GM08714 (cell line): Measurements from ENCODE around the gene COPS9.

ENCODE experiments used
- H3K4me3 ChIP-seq: fragments of 200-500 bp; sonication (Bioruptor generic); 2 replicates; pipeline ENCODE4 v1.5.1; 2014; ENCODE audit warnings: mild to moderate bottlenecking, low read length, inconsistent platforms
- ZNF274 ChIP-seq: IDR thresholded peaks from 2 replicates; pipeline ENCODE4 v1.6.1; 2012; ENCODE audit warnings: mild to moderate bottlenecking, low read depth, low read length

COPS9 gene

GRCh38 chr2:240160291-240161086 lies 24.4 kb upstream of the COPS9 start:
- no peak for TF ChIP-seq ZNF274
- no peak overlapping the region for H3K4me3 ChIP-seq

- H3K4me3 ChIP-seq = no peak overlapping the region
- TF ChIP-seq ZNF274 = no peak
Observed at GRCh38 chr2:240159251-240159839, 23.2 kb upstream of the COPS9 start.

- no peak for TF ChIP-seq ZNF274
- H3K4me3 ChIP-seq = no peak overlapping the region
Observed at GRCh38 chr2:240157147-240157470, 21.0 kb upstream of the COPS9 start.

GRCh38 chr2:240156435-240157146 lies 20.5 kb upstream of the COPS9 start:
- H3K4me3 ChIP-seq = no peak overlapping the region
- TF ChIP-seq ZNF274 = no peak

- no peak overlapping the region for H3K4me3 ChIP-seq
- TF ChIP-seq ZNF274 = no peak
Observed at GRCh38 chr2:240155745-240156390, 19.8 kb upstream of the COPS9 start.

GRCh38 chr2:240155048-240155744 lies 19.1 kb upstream of the COPS9 start:
- no peak for TF ChIP-seq ZNF274
- no peak overlapping the region for H3K4me3 ChIP-seq

- TF ChIP-seq ZNF274 = no peak
- no peak overlapping the region for H3K4me3 ChIP-seq
Observed at GRCh38 chr2:240154606-240155005, 18.5 kb upstream of the COPS9 start.

- H3K4me3 ChIP-seq = no peak overlapping the region
Observed at GRCh38 chr2:240153418-240153817, 17.3 kb upstream of the COPS9 start.

GRCh38 chr2:240151477-240152031 lies 15.4 kb upstream of the COPS9 start:
- no peak overlapping the region for H3K4me3 ChIP-seq
- TF ChIP-seq ZNF274 = no peak

More at GRCh38 chr2:240153418-240153817, 17.3 kb upstream of the COPS9 start:
- TF ChIP-seq ZNF274 = no peak

GRCh38 chr2:240149943-240150784 lies 14.1 kb upstream of the COPS9 start:
- H3K4me3 ChIP-seq = no peak overlapping the region
- no peak for TF ChIP-seq ZNF274

- TF ChIP-seq ZNF274 = no peak
- H3K4me3 ChIP-seq = no peak overlapping the region
Observed at GRCh38 chr2:240147911-240148587, 11.9 kb upstream of the COPS9 start.

- no peak for TF ChIP-seq ZNF274
- H3K4me3 ChIP-seq = no peak overlapping the region
Observed at GRCh38 chr2:240147382-240147781, 11.3 kb upstream of the COPS9 start.
